Activated CD4-positive, alpha-beta memory T cell treated with anti-CD3 and anti-CD28 coated beads for 36 hours (primary cell): Measurements from ENCODE around the gene ZNF385B. TPM values are rescaled to one million over a fixed set of nuclear protein-coding genes. Genes with fewer than 3 reads are reported as not detected.

ENCODE experiments used
- CTCF ChIA-PET: fragments of 350-600 bp; sonication (Branson Sonifier 250); formaldehyde crosslinking; loops from one replicate; lab custom pipeline; 2021; ENCODE audit warnings: antibody characterized with exemption, inconsistent platforms; lab: Charles Lee
- POLR2A ChIA-PET: fragments of 350-600 bp; sonication (Branson Sonifier 250); formaldehyde crosslinking; loops from one replicate; lab custom pipeline; 2021; ENCODE audit warnings: antibody characterized with exemption; lab: Charles Lee
- DNase-seq: peaks from one replicate; pipeline ENCODE4 v3.0.0-alpha.2; 2020
- H3K27ac Mint-ChIP-seq: one replicate; pipeline ENCODE4 v1.8.0; 2021; ENCODE audit warnings: mixed read lengths
- H3K27me3 Mint-ChIP-seq: one replicate; pipeline ENCODE4 v1.8.0; 2021; ENCODE audit warnings: mixed read lengths
- H3K36me3 Mint-ChIP-seq: one replicate; pipeline ENCODE4 v1.8.0; 2021; ENCODE audit warnings: mixed read lengths
- H3K4me1 Mint-ChIP-seq: one replicate; pipeline ENCODE4 v1.8.0; 2021; ENCODE audit warnings: low read depth, mixed read lengths
- H3K4me3 Mint-ChIP-seq: one replicate; pipeline ENCODE4 v1.8.0; 2021; ENCODE audit warnings: mild to moderate bottlenecking, mixed read lengths
- H3K9me3 Mint-ChIP-seq: one replicate; pipeline ENCODE4 v1.8.0; 2021; ENCODE audit warnings: mixed read lengths
- intact Hi-C: fragments of 100-400 bp; cut with micrococcal nuclease; formaldehyde crosslinking; loops from one replicate; pipeline ENCODE4 v1.15.1; 2023
- microRNA-seq: library from miRNA; unstranded; fragments of <30 nt; microRNA quantifications from one replicate; pipeline ENCODE4 v1.2.0, GENCODE V29; 2022; ENCODE audit warnings: borderline number of aligned reads, borderline microRNAs expressed, borderline replicate concordance
- total RNA-seq, 2 experiments: library from RNA; stranded (reverse); gene quantifications; one replicate each; pipeline ENCODE4 v1.2.3, GENCODE V29; 2021

Gene ZNF385B
- total RNA-seq, 2 experiments from 2014 or later: not detected

- intact Hi-C loops: loop anchor here (10.0 kb wide), 1 partner anchor 530 kb away; no protein-coding TSS in a partner anchor
Observed at GRCh38 chr2:179424571-179424970, 436.8 kb downstream of the ZNF385B start.

GRCh38 chr2:179422037-179422643, 439.3 kb downstream of the ZNF385B start:
- H3K27me3 Mint-ChIP-seq: no peaks in the 10 kb centered on the region
- H3K4me1 Mint-ChIP-seq: no peaks in the 10 kb centered on the region
- peak; percentile 66 for DNase-seq
- no peak overlapping the region for H3K27ac Mint-ChIP-seq
- ChIA-PET CTCF (interaction anchor here (0.5 to 1.8 kb wide), 11 partner anchors 10 to 476 kb away, joined by 3 to 6 read pairs (median 4); no protein-coding TSS in a partner anchor), POLR2A (no interaction called here)
- H3K9me3 Mint-ChIP-seq: no peaks in the 10 kb centered on the region
- H3K4me3 Mint-ChIP-seq: no peak overlapping the region
- intact Hi-C loops: loop anchor here (1.0 to 10.0 kb wide), 2 partner anchors 329 to 527 kb away; no protein-coding TSS in a partner anchor
- H3K36me3 Mint-ChIP-seq: no peaks in the 10 kb centered on the region

More at GRCh38 chr2:179424571-179424970, 436.8 kb downstream of the ZNF385B start:
- Mint-ChIP-seq H3K36me3 (no peaks in the 10 kb centered on the region), H3K4me1 (no peaks in the 10 kb centered on the region), H3K9me3 (no peaks in the 10 kb centered on the region), H3K27ac (no peak overlapping the region), H3K4me3 (no peak overlapping the region), H3K27me3 (peaks cover 5% of the 10 kb centered on the region)
- no peak for DNase-seq
- POLR2A ChIA-PET: no interaction called here
- CTCF ChIA-PET: interaction anchor here (1.0 to 1.2 kb wide), 2 partner anchors 14 to 30 kb away, joined by 3 to 5 read pairs; no protein-coding TSS in a partner anchor

DNA sequence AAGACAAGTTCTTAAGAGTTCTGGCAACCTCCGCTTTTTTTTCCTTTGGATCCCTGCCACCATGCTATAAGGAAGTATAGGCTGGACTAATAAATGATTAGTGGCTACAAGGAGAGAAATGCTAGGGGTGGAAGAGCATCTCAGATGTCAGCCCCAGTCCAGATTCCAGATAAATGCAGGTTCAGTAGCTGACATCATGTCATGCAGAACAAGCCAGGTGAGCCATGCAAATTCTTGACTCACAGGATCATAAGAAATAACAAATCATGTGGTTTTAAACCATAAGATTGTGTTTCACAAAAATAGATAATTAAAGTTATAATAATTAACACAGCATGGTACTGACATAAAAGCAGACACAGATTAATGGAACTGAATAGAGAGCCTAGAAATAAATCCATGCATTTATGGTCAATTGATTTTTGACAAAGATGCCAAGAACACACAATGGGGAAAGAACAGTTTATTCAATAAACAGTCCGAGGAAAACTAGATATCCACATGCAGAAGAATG, 443.9 kb downstream of the ZNF385B start:
- peaks cover 2% of the 10 kb centered on the region for H3K27me3 Mint-ChIP-seq
- POLR2A ChIA-PET: no interaction called here
- CTCF ChIA-PET: no interaction called here
- intact Hi-C loops: no loop called here
- H3K36me3 Mint-ChIP-seq: no peaks in the 10 kb centered on the region
- no peaks in the 10 kb centered on the region for H3K9me3 Mint-ChIP-seq
- no peaks in the 10 kb centered on the region for H3K4me1 Mint-ChIP-seq
- no peak overlapping the region for H3K27ac Mint-ChIP-seq
- no peak overlapping the region for H3K4me3 Mint-ChIP-seq
- DNase-seq: no peak

- H3K36me3 Mint-ChIP-seq: no peaks in the 10 kb centered on the region
Observed at GRCh38 chr2:179412112-179412511, 449.3 kb downstream of the ZNF385B start.

GRCh38 chr2:179410552-179411356, 450.7 kb downstream of the ZNF385B start:
- CTCF ChIA-PET: interaction anchor here (0.6 to 1.4 kb wide), 8 partner anchors 8 to 346 kb away, joined by 3 to 6 read pairs (median 4); no protein-coding TSS in a partner anchor

More at GRCh38 chr2:179412112-179412511, 449.3 kb downstream of the ZNF385B start:
- CTCF ChIA-PET: interaction anchor here (1.0 kb wide), 1 partner anchor 10 kb away, joined by 3 read pairs; no protein-coding TSS in a partner anchor
- intact Hi-C loops: no loop called here
- no peak for DNase-seq
- POLR2A ChIA-PET: no interaction called here
- no peaks in the 10 kb centered on the region for H3K9me3 Mint-ChIP-seq
- H3K27me3 Mint-ChIP-seq: peaks cover 7% of the 10 kb centered on the region
- peaks cover 5% of the 10 kb centered on the region for H3K4me1 Mint-ChIP-seq
- H3K27ac Mint-ChIP-seq: no peak overlapping the region
- no peak overlapping the region for H3K4me3 Mint-ChIP-seq

GRCh38 chr2:179403624-179404023, 457.8 kb downstream of the ZNF385B start:
- no peak overlapping the region for H3K4me3 Mint-ChIP-seq
- CTCF ChIA-PET: interaction anchor here (0.5 to 1.4 kb wide), 4 partner anchors 20 to 263 kb away, joined by 3 to 4 read pairs (median 3); no protein-coding TSS in a partner anchor
- H3K36me3 Mint-ChIP-seq: no peaks in the 10 kb centered on the region
- intact Hi-C loops: no loop called here
- no peaks in the 10 kb centered on the region for H3K4me1 Mint-ChIP-seq
- DNase-seq: no peak
- peaks cover 11% of the 10 kb centered on the region for H3K27me3 Mint-ChIP-seq
- POLR2A ChIA-PET: no interaction called here
- H3K9me3 Mint-ChIP-seq: no peaks in the 10 kb centered on the region
- H3K27ac Mint-ChIP-seq: no peak overlapping the region

More at GRCh38 chr2:179410552-179411356, 450.7 kb downstream of the ZNF385B start:
- no peak overlapping the region for H3K4me3 Mint-ChIP-seq
- no peak overlapping the region for H3K27ac Mint-ChIP-seq
- POLR2A ChIA-PET: no interaction called here
- H3K36me3 Mint-ChIP-seq: no peaks in the 10 kb centered on the region
- peaks cover 8% of the 10 kb centered on the region for H3K27me3 Mint-ChIP-seq
- H3K9me3 Mint-ChIP-seq: no peaks in the 10 kb centered on the region
- peak; percentile 16 for DNase-seq
- H3K4me1 Mint-ChIP-seq: peaks cover 5% of the 10 kb centered on the region
- intact Hi-C loops: loop anchor here (2.0 kb wide), 1 partner anchor 340 kb away; no protein-coding TSS in a partner anchor

- Mint-ChIP-seq H3K9me3 (no peaks in the 10 kb centered on the region), H3K27me3 (no peaks in the 10 kb centered on the region), H3K27ac (no peak overlapping the region), H3K4me1 (no peaks in the 10 kb centered on the region), H3K36me3 (no peaks in the 10 kb centered on the region), H3K4me3 (no peak overlapping the region)
- POLR2A ChIA-PET: no interaction called here
- intact Hi-C loops: no loop called here
- DNase-seq: no peak
- CTCF ChIA-PET: no interaction called here
Observed at GRCh38 chr2:179393481-179393880, 467.9 kb downstream of the ZNF385B start.

Small RNA genes within 50 kb of the gene (microRNA-seq; reads per million reads assigned to microRNA genes)
- not detected for gene MIR1258

Other genes with a start within 250 kb of the ZNF385B start
- 10 to 100 TPM; 21.1 to 23.6 TPM for gene CWC22, start 145.7 kb upstream of the ZNF385B start, total RNA-seq